NCI-H345 treated with DMSO at 0.1 percent for 48 hours (cell line): ENCODE results near the gene RPN1.
"Not testable (repeated sequence)": the region's sequence is repeated elsewhere in the genome, so short reads cannot be mapped to it uniquely, and the experiment has no call there.

Experiments
- DNase-seq: peaks from one replicate; lab custom pipeline; 2025; ENCODE audit not compliant: unreplicated experiment; lab: John Stamatoyannopoulos, UW

RPN1 gene

GRCh38 chr3:128613083-128613829 is 37.4 kb downstream of the RPN1 start:
- DNase-seq, result no peak

GRCh38 chr3:128610451-128611070 is 40.1 kb downstream of the RPN1 start:
- no peak for DNase-seq

- DNase-seq, result no peak
These were observed 41.3 kb downstream of the RPN1 start for GRCh38 chr3:128609294-128609693.

GRCh38 chr3:128607710-128608048 is 42.9 kb downstream of the RPN1 start:
- DNase-seq, result no peak

GRCh38 chr3:128606094-128606493 is 44.5 kb downstream of the RPN1 start:
- DNase-seq, result no peak

- no peak for DNase-seq
These were observed 45.2 kb downstream of the RPN1 start for GRCh38 chr3:128605091-128606046.

GRCh38 chr3:128603811-128604775 is 46.5 kb downstream of the RPN1 start:
- DNase-seq, result no peak

- no peak for DNase-seq
These were observed 47.3 kb downstream of the RPN1 start for GRCh38 chr3:128603313-128603712.

GRCh38 chr3:128598884-128599664 is 51.5 kb downstream of the RPN1 start:
- no peak for DNase-seq

GRCh38 chr3:128597900-128598299 is 52.7 kb downstream of the RPN1 start:
- no peak for DNase-seq

- no peak for DNase-seq
These were observed 57.8 kb downstream of the RPN1 start for GRCh38 chr3:128592864-128593263.

GRCh38 chr3:128591738-128592426 is 58.7 kb downstream of the RPN1 start:
- no peak for DNase-seq

GRCh38 chr3:128590948-128591347 is 59.7 kb downstream of the RPN1 start:
- DNase-seq, result no peak

GRCh38 chr3:128589985-128590384 is 60.6 kb downstream of the RPN1 start:
- not testable (repeated sequence) for DNase-seq

GRCh38 chr3:128588147-128588546 is 62.5 kb downstream of the RPN1 start:
- DNase-seq, result no peak

- DNase-seq, result no peak
These were observed 63.2 kb downstream of the RPN1 start for GRCh38 chr3:128587391-128587790.

- DNase-seq, result not testable (repeated sequence)
These were observed 63.7 kb downstream of the RPN1 start for GRCh38 chr3:128586932-128587331.

- DNase-seq, result not testable (repeated sequence)
These were observed 64.2 kb downstream of the RPN1 start for GRCh38 chr3:128586391-128586790.

- DNase-seq, result no peak
These were observed 64.6 kb downstream of the RPN1 start for GRCh38 chr3:128585974-128586373.
